Umbilical cord (tissue), 2 donors: ENCODE data around the gene SERINC5. TPM values are rescaled to one million over a fixed set of nuclear protein-coding genes. Genes with fewer than 3 reads are reported as not detected.
"Not testable (repeated sequence)": the region's sequence is repeated elsewhere in the genome, so short reads cannot be mapped to it uniquely, and the experiment has no call there.

Source experiments
- DNase-seq: peaks from one replicate; pipeline ENCODE4 v3.0.0-alpha.2; 2015; ENCODE audit warnings: low spot score
- total RNA-seq: library from RNA; depleted of rRNA; stranded (reverse); fragments of >200 nt; gene quantifications from one replicate; pipeline ENCODE4 v1.2.3, GENCODE V29; 2014; ENCODE audit warnings: low replicate concordance; ENCODE audit not compliant: insufficient read depth

The SERINC5 gene
- total RNA-seq, 1 donor from 2014 or later, result 17.1 TPM

GRCh38 chr5:80198399-80198798 lies 57.4 kb downstream of the SERINC5 start:
- DNase-seq, result peak; percentile 28

- DNase-seq, result no peak
Observed at GRCh38 chr5:80195837-80196400, 59.9 kb downstream of the SERINC5 start.

DNA sequence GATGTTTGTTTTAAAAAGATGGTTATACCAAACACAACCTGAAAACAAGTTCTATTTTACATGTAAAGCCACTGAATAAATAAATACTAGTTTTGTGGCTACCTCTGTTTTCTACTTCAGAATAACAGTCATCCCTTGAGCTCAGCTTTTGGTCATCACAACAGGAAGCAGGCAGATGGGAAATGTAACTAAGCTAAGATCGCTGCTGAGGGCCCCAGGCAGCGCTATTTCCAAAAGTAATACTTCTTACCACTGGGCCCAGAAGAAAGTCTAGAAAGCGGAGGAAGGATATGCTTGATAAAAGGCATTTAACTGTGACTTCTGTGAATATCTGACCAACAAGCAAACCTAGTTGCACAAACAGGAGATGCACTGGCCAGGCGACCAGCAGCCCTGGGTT lies 61.4 kb downstream of the SERINC5 start:
- DNase-seq, result no peak

- no peak for DNase-seq
Observed at GRCh38 chr5:80193401-80193800, 62.4 kb downstream of the SERINC5 start.

DNA sequence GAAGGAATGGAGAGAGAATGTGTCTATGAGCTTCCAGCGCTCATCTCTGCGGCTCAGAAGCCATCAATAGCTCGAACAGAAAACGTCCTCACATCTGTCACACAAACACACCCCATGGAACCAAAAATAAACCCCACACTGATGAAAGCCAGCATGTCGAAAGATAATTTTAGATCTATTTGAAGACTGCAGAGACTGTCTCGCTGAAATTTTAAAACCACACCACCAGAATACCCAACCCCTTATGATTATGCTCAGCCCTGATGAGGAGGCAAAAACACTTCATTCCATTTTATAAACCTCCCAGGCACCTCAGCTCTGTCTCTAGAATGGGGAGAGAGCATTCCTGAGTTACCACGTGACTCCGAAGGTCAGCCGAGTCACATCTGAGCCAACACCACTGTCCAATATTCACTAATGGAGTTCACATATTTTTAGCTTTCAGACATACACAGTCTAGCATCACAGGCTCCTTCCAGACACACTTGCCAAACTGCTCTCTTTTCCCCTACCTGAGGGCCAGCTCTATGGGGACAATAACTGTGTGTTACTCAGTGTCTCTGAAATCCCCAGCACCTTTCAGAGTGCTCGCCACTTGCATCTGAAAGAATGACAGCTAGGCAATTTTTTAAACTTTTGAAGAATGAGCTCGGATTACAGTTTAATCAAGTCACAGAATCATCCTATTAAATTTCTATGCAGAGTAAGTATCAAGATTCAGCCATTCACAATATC lies 63.2 kb downstream of the SERINC5 start:
- DNase-seq, result no peak

DNA sequence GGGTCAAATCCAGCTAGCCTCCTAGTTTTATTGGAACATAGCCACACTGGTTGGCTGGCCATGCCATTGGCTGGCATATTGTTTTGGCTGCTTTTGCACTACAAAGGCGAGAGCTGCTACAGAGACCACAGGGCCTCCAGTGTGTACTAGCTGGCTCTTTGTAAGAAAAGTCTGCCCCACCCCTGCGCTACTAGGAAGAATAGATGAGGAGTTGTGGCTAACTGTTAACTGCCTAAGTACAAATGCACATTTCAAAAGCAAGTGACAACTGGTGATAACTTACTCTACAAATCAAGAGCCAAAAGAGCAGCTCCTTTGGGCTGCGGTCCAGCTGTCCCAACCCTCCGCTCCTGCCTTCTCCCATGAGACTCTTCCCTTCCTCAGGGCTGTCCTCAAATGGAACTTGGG lies 63.9 kb downstream of the SERINC5 start:
- no peak for DNase-seq

GRCh38 chr5:80191397-80191796 lies 64.5 kb downstream of the SERINC5 start:
- DNase-seq, result no peak

DNA sequence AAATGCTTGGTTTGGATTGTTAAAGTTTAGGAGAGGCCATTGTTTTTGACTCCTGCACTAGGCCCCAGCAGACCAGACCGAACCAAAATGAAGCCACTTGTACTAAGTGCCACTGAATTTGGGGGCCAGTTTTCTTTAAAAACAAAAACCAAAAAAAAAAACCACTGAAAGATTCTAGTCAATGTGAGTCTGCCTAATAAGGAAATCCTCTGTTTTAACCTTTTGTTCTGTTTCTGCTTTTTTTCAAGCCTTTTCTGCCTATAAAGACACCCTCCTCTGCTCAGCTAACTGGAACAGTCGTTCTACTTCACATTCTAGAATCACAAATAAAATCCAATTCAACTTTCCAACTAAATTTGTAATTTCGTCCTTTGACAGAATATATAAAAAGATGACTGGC lies 64.9 kb downstream of the SERINC5 start:
- DNase-seq, result no peak

DNA sequence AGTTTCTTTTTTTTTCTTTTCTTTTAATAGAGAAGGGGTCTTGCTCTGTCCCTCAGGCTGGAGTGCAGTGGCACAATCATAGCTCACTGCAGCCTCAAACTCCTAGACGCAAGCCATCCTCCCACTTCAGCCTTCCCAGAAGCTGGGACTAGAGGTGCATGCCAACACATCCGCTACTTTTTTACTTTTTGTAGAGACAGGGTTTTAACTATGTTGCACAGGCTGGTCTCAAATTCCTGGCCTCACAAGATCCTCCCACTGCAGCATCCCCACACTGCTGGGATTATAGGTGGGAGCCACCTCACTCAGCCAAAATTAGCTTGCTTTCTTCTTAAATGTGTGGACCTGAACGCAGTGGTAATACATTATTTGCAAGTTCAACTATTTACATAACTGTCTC lies 66.1 kb downstream of the SERINC5 start:
- no peak for DNase-seq

GRCh38 chr5:80189201-80189600 lies 66.6 kb downstream of the SERINC5 start:
- no peak for DNase-seq

GRCh38 chr5:80187421-80188090 lies 68.3 kb downstream of the SERINC5 start:
- DNase-seq, result no peak

GRCh38 chr5:80185535-80185934 lies 70.3 kb downstream of the SERINC5 start:
- DNase-seq, result not testable (repeated sequence)

- DNase-seq, result no peak
Observed at GRCh38 chr5:80185095-80185494, 70.8 kb downstream of the SERINC5 start.

DNA sequence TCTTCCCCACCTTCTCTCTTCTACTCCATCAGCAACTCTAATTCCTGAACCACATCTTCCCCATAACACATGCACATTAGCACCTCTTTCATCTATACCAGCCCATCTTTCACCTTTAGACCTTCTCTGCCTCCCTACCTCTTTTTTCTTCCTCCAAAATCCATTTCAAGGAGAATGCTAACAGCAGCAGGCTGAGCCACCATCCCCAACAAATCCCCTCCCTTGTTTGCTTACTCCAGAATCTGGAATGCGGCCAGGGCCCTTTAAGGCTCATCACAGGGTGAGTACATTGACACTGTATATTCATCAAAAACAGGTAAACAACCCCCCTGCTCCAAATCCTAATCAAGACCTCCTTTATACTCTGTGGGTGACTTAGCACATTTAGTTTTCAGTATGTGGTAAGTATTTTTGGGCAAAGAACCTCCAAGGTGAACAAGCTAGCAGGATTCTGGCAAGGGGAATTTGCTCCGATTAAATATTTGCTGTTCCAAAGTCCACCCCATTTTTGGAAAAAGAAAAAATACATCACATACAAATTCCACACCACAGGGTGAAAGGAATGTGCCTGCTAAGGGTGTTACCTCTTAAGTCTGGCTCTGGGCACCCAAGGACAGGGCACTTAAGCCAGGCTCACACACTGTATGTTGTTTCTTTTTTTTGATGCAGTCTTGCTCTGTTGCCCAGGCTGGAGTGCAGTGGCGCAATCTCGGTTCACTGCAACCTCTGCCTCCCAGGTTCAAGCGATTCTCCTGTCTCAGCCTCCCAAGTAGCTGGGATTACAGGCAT lies 71.4 kb downstream of the SERINC5 start:
- no peak for DNase-seq

DNA sequence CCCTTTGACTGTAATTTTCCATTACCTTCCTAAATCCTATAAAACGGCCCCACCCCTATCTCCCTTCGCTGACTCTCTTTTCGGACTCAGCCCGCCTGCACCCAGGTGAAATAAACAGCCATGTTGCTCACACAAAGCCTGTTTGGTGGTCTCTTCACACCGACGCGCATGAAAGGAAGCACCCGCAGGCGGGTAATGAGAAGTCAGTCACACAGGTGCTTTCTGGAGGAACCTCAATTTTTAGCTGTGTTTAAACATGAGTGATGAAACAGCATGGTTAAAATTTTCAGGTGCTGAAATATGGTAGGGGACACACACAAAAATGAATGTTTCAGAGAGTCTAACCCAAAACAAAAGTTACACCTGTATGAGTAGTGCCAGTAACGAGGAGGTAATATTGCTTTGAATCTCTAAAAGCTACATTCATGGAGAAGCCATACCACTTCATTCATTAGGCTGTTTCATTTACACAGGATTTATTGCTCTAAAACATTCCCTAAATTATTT lies 72.1 kb downstream of the SERINC5 start:
- not testable (repeated sequence) for DNase-seq

DNA sequence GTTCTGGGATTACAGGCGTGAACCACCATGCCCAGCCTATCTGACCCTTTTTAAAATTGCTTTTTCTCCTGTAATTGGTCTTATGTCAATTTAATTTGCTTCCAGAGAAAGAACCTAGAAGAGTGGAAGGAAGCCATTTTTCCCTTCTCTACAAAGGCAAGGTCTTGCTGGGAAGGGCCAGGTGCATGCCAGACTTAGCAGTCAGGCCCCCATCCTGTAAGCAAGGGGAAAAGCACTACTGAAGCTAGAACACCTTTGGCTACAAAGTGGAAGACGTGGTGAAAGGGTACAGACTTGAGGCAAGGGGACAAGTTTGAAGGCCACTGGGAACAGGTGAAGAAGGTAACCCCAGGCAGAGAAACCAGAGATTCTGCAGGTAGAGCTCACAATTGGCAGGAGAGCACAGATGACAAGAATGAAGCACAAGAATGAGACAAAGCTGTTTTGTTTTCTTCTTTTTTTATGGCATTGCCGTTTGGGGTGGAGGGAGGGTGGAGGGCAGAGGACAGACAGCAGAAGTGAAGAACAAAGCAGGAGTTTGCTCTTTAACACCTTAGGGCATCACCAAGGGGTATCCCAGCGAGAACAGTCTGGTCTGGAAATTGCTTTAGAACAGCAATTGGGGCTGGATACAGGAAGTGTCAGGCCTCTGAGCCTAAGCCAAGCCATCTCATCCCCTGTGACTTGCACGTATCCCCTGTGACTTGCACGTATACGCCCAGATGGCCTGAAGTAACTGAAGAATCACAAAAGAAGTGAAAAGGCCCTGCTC lies 72.9 kb downstream of the SERINC5 start:
- no peak for DNase-seq

DNA sequence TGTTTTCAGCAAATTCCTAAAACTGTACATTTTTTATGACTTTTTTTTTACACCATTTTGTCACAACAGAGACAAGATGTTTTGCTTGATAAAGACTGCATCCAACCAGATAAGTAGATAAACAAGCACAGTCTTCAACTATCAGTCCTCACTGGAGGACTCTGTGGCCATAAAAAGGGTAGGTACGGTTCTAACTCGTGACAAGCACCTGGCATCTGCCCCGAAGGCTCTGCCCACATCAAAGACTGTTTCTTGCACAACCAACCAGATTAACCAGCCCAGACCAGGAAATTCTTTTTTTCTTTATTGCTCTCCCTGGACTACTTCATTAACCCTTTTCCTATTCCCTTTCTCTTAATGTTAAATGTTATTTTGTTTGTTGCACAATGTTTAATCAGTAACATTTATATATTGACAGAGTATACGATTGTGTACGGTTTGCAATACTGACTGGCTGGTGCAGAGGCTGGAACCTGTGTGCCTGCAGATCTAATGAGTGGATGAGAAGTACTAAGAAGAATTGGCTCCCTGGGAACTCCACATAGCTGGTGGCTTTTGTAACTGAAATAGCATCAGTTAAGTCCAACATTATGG lies 74.1 kb downstream of the SERINC5 start:
- peak; percentile 68 for DNase-seq

DNA sequence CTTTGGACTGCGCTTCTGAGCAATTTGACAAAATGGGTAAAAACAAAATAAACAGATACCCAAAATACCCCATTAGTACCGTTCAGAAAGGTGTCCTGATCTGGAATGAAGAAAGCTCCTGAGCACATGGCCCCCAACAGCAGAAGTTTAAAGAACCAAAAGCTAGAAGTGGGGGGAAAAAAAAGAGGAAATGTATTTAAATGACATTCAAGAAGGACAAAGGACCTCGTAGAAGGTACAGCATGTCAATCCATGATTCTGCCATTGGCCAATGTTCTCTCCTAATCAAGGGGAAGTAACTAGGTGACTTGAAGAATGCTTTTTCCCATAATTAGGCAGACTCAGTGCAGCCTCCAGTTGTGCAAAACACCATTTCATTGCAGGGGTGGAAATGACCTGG lies 78.6 kb downstream of the SERINC5 start:
- DNase-seq, result no peak

- DNase-seq, result no peak
Observed at GRCh38 chr5:80175337-80175736, 80.5 kb downstream of the SERINC5 start.

- DNase-seq, result no peak
Observed at GRCh38 chr5:80174790-80175189, 81.1 kb downstream of the SERINC5 start.
